Ectodermal cell (in vitro differentiated cells): ENCODE measurements around the gene OR14A2.
"Not testable (repeated sequence)": the region's sequence is repeated elsewhere in the genome, so short reads cannot be mapped to it uniquely, and the experiment has no call there.

Source experiments
- H3K27ac ChIP-seq: 2 replicates; pipeline ENCODE4 v1.7.0; 2013; ENCODE audit warnings: mild to moderate bottlenecking, low read depth, low read length; ENCODE audit not compliant: insufficient read depth, poor library complexity, severe bottlenecking
- H3K27me3 ChIP-seq: 2 replicates; pipeline ENCODE4 v1.7.0; 2013; ENCODE audit warnings: mild to moderate bottlenecking, low read length; ENCODE audit not compliant: insufficient read depth, control insufficient read depth, poor library complexity, severe bottlenecking
- H3K36me3 ChIP-seq: one replicate; pipeline ENCODE4 v1.7.0; 2013; ENCODE audit warnings: low read length; ENCODE audit not compliant: control insufficient read depth, insufficient read depth
- H3K4me1 ChIP-seq: one replicate; pipeline ENCODE4 v1.7.0; 2013; ENCODE audit warnings: low read length; ENCODE audit not compliant: control insufficient read depth, insufficient read depth
- H3K4me3 ChIP-seq: 2 replicates; pipeline ENCODE4 v1.7.0; 2013; ENCODE audit warnings: low read depth, low read length, control low read depth; ENCODE audit not compliant: insufficient read depth
- H3K9me3 ChIP-seq: 2 replicates; pipeline ENCODE4 v1.7.0; 2013; ENCODE audit warnings: mild to moderate bottlenecking, low read length, moderate library complexity; ENCODE audit not compliant: control insufficient read depth
- WGBS, 2 experiments: methylation state at CpG; one replicate each; pipeline ENCODE4 v1.1.7; 2013; ENCODE audit warnings: missing lambda C conversion rate in 2 of 2; 5-methylcytosine and 5-hydroxymethylcytosine counted together

OR14A2 gene

GRCh38 chr1:247740721-247741120, 7.2 kb downstream of the OR14A2 start:
- Histone ChIP-seq H3K27ac (no peak overlapping the region), H3K27me3 (no peaks in the 10 kb centered on the region), H3K36me3 (no peaks in the 10 kb centered on the region), H3K4me3 (no peak overlapping the region), H3K9me3 (peaks cover 13% of the 10 kb centered on the region), H3K4me1 (no peaks in the 10 kb centered on the region)
- 79 to 96% methylated on average over 2 of the region's 2 CpGs for WGBS, 2 experiments

GRCh38 chr1:247738315-247738714, 9.6 kb downstream of the OR14A2 start, which contains the start of gene OR14K1:
Gene OR14K1, plus strand, starts transcription at chr1:247738615. Its CDS starts 0 bp downstream, at chr1:247738615.
- Histone ChIP-seq H3K27ac (no peak within 1 kb of the TSS), H3K4me3 (no peak within 1 kb of the TSS), H3K9me3 (peaks cover 11% of the 10 kb centered on the region), H3K27me3 (no peaks in the 10 kb centered on the region), H3K4me1 (no peaks in the 10 kb centered on the region), H3K36me3 (no peaks in the 10 kb centered on the region)
- WGBS, 2 experiments = 83 to 100% methylated on average over 1 of the region's 1 CpG

DNA sequence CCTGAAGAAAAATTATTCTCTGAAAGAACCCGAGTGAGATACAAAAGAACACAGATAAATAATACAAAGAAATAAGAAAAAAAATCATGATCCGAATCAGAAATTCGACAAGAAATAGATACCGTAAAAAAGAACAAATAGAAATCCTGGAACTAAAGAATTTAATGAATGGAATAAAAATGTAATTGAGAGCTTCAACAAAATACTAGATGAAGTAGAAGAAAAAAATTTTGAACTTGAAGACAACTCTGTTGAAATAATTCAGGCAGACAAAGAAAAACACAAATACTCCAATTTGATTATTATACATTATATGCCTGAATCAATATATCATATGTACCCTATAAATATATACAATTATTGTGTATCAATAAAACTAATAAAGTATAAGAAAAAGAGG, 26.7 kb downstream of the OR14A2 start:
- Histone ChIP-seq H3K4me1 (no peaks in the 10 kb centered on the region), H3K27me3 (no peaks in the 10 kb centered on the region), H3K36me3 (no peaks in the 10 kb centered on the region), H3K4me3 (no peak overlapping the region), H3K9me3 (no peaks in the 10 kb centered on the region), H3K27ac (no peak overlapping the region)
- 94 to 100% methylated on average over 3 of the region's 4 CpGs for WGBS, 2 experiments

- no peaks in the 10 kb centered on the region for H3K4me1 ChIP-seq
- H3K27me3 ChIP-seq = no peaks in the 10 kb centered on the region
- 56 to 88% methylated on average over 2 to 3 of the region's 3 CpGs for WGBS, 2 experiments
- H3K36me3 ChIP-seq = no peaks in the 10 kb centered on the region
- H3K27ac ChIP-seq = no peak within 1 kb of the TSS
- no peaks in the 10 kb centered on the region for H3K9me3 ChIP-seq
- no peak within 1 kb of the TSS for H3K4me3 ChIP-seq
Observed at GRCh38 chr1:247716546-247716945, 31.4 kb downstream of the OR14A2 start, which contains the start of gene OR6F1. Gene OR6F1, minus strand, starts transcription at chr1:247716646. Its CDS starts 3,891 bp downstream, at chr1:247712755.

GRCh38 chr1:247713753-247714152, 34.2 kb downstream of the OR14A2 start:
- Histone ChIP-seq H3K27ac (no peak overlapping the region), H3K36me3 (no peaks in the 10 kb centered on the region), H3K27me3 (no peaks in the 10 kb centered on the region), H3K4me1 (no peaks in the 10 kb centered on the region), H3K4me3 (no peak overlapping the region), H3K9me3 (no peaks in the 10 kb centered on the region)
- 92 to 93% methylated on average over 7 of the region's 7 CpGs for WGBS, 2 experiments

- H3K4me1 ChIP-seq = not testable (repeated sequence)
Observed at GRCh38 chr1:247710681-247711080, 37.3 kb downstream of the OR14A2 start.

DNA sequence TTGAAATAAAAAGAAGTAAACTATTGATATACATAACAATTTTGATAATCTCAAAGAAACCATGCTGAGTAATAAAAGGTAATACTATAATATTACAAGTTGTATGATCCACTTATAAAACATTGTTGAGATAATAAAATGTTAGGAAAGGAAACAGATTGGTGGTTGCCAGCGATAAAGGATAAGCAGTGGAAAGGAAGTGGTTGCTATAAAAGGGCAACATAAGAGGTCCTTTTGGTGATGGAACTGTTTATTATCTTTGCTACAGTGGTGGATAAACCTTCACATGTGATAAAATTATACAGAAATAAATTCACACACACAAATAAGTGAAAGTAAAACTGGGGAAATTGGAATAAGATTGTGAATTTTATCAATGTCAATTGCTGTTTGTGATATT, 46.6 kb downstream of the OR14A2 start:
- 85% methylated on average over 1 of the region's 1 CpG for WGBS, 2 experiments
- no peaks in the 10 kb centered on the region for H3K27me3 ChIP-seq
- H3K4me3 ChIP-seq = no peak overlapping the region
- H3K36me3 ChIP-seq = no peaks in the 10 kb centered on the region
- no peak overlapping the region for H3K27ac ChIP-seq
- no peaks in the 10 kb centered on the region for H3K4me1 ChIP-seq
- H3K9me3 ChIP-seq = peaks cover 2% of the 10 kb centered on the region

More at GRCh38 chr1:247710681-247711080, 37.3 kb downstream of the OR14A2 start:
- H3K36me3 ChIP-seq, H3K9me3 ChIP-seq, H3K4me3 ChIP-seq, H3K27ac ChIP-seq, H3K27me3 ChIP-seq: not testable (repeated sequence)
- WGBS, 2 experiments = 85 to 91% methylated on average over 8 of the region's 8 CpGs

DNA sequence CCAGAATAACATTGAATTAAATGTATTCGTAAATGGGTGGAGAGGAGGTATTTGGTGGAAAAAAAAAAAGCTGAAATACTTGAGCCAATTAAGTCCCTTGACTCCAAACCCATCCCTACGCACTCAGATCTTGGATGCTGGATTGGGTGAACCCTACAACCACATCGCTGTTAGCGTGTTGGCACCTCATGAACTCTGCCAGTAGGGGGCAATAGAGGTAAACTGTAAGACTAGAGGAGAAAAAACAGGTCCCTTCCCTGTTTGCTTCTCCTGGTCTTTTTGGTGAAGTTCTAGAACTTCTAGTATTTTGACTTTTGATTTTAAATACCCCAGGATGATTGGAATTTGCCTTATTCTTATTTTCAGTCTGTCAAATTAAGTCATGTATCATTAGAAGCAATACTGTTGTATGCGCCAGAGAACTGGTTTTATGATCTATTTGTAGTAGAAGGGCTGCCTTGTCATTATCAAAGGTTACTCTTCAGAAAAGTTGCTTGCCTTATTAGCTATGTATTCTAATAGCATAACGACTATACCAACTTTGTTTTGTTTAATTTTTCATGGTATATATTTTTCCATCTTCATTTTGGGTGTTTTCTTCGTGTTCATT, 66.5 kb downstream of the OR14A2 start:
- Histone ChIP-seq H3K36me3 (no peaks in the 10 kb centered on the region), H3K27ac (no peak overlapping the region)
- WGBS, 2 experiments = 26 to 32% methylated on average over 4 to 5 of the region's 7 CpGs

DNA sequence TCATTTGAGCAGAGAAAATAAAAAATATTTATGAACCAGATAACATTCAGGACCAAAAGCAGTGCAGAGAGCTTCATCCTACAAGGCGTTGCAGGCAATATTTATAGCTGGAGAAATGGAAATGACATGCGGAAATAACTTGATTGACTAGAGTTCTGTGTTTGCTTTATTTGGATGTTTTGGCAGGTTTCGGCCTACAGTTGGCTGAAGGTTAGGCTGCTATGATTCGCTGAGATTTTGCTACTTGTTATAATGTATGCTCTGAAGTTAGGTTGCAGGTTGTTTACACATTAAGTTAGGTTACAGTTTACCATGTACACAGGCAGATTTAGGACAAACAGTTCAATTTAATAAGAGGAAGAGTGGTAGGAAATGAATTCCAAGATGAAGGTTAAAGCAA, 67.8 kb downstream of the OR14A2 start:
- 89 to 90% methylated on average over 4 of the region's 4 CpGs for WGBS, 2 experiments
- H3K27ac ChIP-seq = no peak overlapping the region
- no peaks in the 10 kb centered on the region for H3K4me1 ChIP-seq
- no peak overlapping the region for H3K4me3 ChIP-seq
- H3K9me3 ChIP-seq = no peaks in the 10 kb centered on the region
- no peaks in the 10 kb centered on the region for H3K27me3 ChIP-seq
- no peaks in the 10 kb centered on the region for H3K36me3 ChIP-seq

More for the DNA sequence above, 66.5 kb downstream of the OR14A2 start:
- Histone ChIP-seq H3K4me1 (no peaks in the 10 kb centered on the region), H3K9me3 (no peaks in the 10 kb centered on the region), H3K4me3 (no peak overlapping the region), H3K27me3 (no peaks in the 10 kb centered on the region)

DNA sequence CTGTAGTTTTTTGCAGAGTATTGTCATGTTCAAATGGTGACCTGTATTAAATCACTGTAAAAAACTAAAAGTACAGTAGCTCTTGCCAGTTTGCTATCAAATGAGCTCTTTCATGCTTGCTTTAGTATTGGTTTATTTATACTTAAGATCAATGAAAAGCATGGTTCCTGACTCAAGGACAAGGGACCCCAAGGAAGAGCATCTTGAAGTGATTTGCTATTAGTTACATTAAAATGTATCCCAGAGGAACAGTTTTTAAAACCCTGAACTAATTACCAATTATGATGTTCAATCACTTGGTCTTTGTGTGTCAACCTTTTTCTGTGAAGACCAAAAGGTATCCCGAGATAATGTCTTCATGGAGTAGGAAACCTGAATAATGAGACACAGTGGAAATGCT, 68.3 kb downstream of the OR14A2 start, which contains the start of gene OR13G1:
Gene OR13G1 (minus strand): TSS at position 101 of the 400 bp plus-strand sequence. CDS start 6,698 bp downstream, outside the sequence.
- Histone ChIP-seq H3K27me3 (no peaks in the 10 kb centered on the region), H3K4me3 (no peak within 1 kb of the TSS), H3K36me3 (no peaks in the 10 kb centered on the region), H3K27ac (no peak within 1 kb of the TSS), H3K9me3 (no peaks in the 10 kb centered on the region), H3K4me1 (no peaks in the 10 kb centered on the region)
- 86 to 97% methylated on average over 1 of the region's 1 CpG for WGBS, 2 experiments
